SKM-1 (cell line): ENCODE results near the gene PRL.

Experiments
- DNase-seq: peaks from one replicate; lab custom pipeline; 2025; ENCODE audit not compliant: unreplicated experiment; lab: John Stamatoyannopoulos, UW

PRL gene

GRCh38 chr6:22296936-22297335, at the start of gene PRL:
Gene PRL, minus strand, starts transcription at chr6:22297036. Its CDS starts 54 bp downstream, at chr6:22296982.
- no peak for DNase-seq

GRCh38 chr6:22343864-22344263, 47.0 kb upstream of the PRL start:
- no peak for DNase-seq

GRCh38 chr6:22334778-22335177, 37.9 kb upstream of the PRL start:
- no peak for DNase-seq

GRCh38 chr6:22333802-22334201, 37.0 kb upstream of the PRL start:
- DNase-seq: no peak

GRCh38 chr6:22332711-22333110, 35.9 kb upstream of the PRL start:
- no peak for DNase-seq

GRCh38 chr6:22332216-22332615, 35.4 kb upstream of the PRL start:
- no peak for DNase-seq

GRCh38 chr6:22330941-22331340, 34.1 kb upstream of the PRL start:
- DNase-seq: no peak

GRCh38 chr6:22328474-22328873, 31.6 kb upstream of the PRL start:
- DNase-seq: no peak

- no peak for DNase-seq
These were observed 31.0 kb upstream of the PRL start for GRCh38 chr6:22327881-22328280.

GRCh38 chr6:22326500-22326899, 29.7 kb upstream of the PRL start:
- no peak for DNase-seq

- no peak for DNase-seq
These were observed 28.6 kb upstream of the PRL start for GRCh38 chr6:22325481-22325880.

- no peak for DNase-seq
These were observed 27.0 kb upstream of the PRL start for GRCh38 chr6:22323848-22324247.

GRCh38 chr6:22322103-22323030, 25.5 kb upstream of the PRL start:
- no peak for DNase-seq

- no peak for DNase-seq
These were observed 23.9 kb upstream of the PRL start for GRCh38 chr6:22320750-22321149.

GRCh38 chr6:22318404-22318803, 21.6 kb upstream of the PRL start:
- DNase-seq: no peak

- DNase-seq: no peak
These were observed 17.0 kb upstream of the PRL start for GRCh38 chr6:22313796-22314195.

GRCh38 chr6:22308939-22309338, 12.1 kb upstream of the PRL start:
- DNase-seq: no peak

GRCh38 chr6:22306741-22307466, 10.1 kb upstream of the PRL start:
- DNase-seq: no peak

GRCh38 chr6:22302838-22303237, 6.0 kb upstream of the PRL start:
- no peak for DNase-seq

GRCh38 chr6:22300273-22300998, 3.6 kb upstream of the PRL start:
- no peak for DNase-seq

- DNase-seq: no peak
These were observed 1.6 kb upstream of the PRL start for GRCh38 chr6:22298475-22298890.

- DNase-seq: no peak
These were observed 769 bp downstream of the PRL start for GRCh38 chr6:22296067-22296466.
